Fibroblast of lung (primary cell): ENCODE results near the gene GPR150. TPM values are rescaled to one million over a fixed set of nuclear protein-coding genes. Genes with fewer than 3 reads are reported as not detected.

Experiments used
- DNase-seq, 2 donors: peaks; one replicate each; pipeline versions ENCODE4 v3.0.0 to v3.0.0-alpha.2; 2010; ENCODE audit warnings: low read depth in 2 of 2
- H2AFZ ChIP-seq: 2 replicates; pipeline ENCODE4 v1.5.1; 2012; ENCODE audit warnings: low read length, control low read depth, inconsistent platforms
- H3K27ac ChIP-seq: 2 replicates; pipeline ENCODE4 v1.5.1; 2011; ENCODE audit warnings: low read length, control low read depth; ENCODE audit not compliant: insufficient read depth
- H3K27me3 ChIP-seq: 2 replicates; pipeline ENCODE4 v1.5.1; 2011; ENCODE audit warnings: mild to moderate bottlenecking, low read length; ENCODE audit not compliant: control insufficient read depth, insufficient read depth
- H3K36me3 ChIP-seq: 2 replicates; pipeline ENCODE4 v1.5.1; 2011; ENCODE audit warnings: low read length; ENCODE audit not compliant: control insufficient read depth, insufficient read depth
- H3K4me1 ChIP-seq: 2 replicates; pipeline ENCODE4 v1.5.1; 2011; ENCODE audit warnings: low read length; ENCODE audit not compliant: control insufficient read depth, insufficient read depth; ENCODE audit errors: extremely low read depth
- H3K4me2 ChIP-seq: 2 replicates; pipeline ENCODE4 v1.5.1; 2011; ENCODE audit warnings: low read length, control low read depth; ENCODE audit not compliant: insufficient read depth; ENCODE audit errors: extremely low read depth
- H3K4me3 ChIP-seq, 4 experiments: fragments of 200-600 bp in 1 of 4; sonication (generic) in 1 of 4; replicated peaks in 1 of 4; 2 replicates each; pipeline ENCODE4 v1.5.1; 2011 to 2016; ENCODE audit warnings: low read length in 4 of 4, low read depth in 3 of 4, mild to moderate bottlenecking in 3 of 4, control low read depth in 2 of 4, inconsistent platforms in 1 of 4, mixed read lengths in 1 of 4; ENCODE audit not compliant: insufficient read depth in 1 of 4; ENCODE audit errors: control extremely low read depth in 1 of 4
- H3K79me2 ChIP-seq: 2 replicates; pipeline ENCODE4 v1.5.1; 2012; ENCODE audit warnings: mild to moderate bottlenecking, low read length, inconsistent platforms; ENCODE audit not compliant: control insufficient read depth, insufficient read depth
- H3K9ac ChIP-seq: 2 replicates; pipeline ENCODE4 v1.5.1; 2011; ENCODE audit warnings: mild to moderate bottlenecking, low read length, control low read depth; ENCODE audit not compliant: insufficient read depth
- H3K9me3 ChIP-seq: 2 replicates; pipeline ENCODE4 v1.5.1; 2012; ENCODE audit warnings: low read depth, low read length; ENCODE audit not compliant: control insufficient read depth, insufficient read depth
- H4K20me1 ChIP-seq: 2 replicates; pipeline ENCODE4 v1.5.1; 2011; ENCODE audit warnings: low read length; ENCODE audit not compliant: control insufficient read depth, insufficient read depth; ENCODE audit errors: extremely low read depth
- EZH2 ChIP-seq: IDR thresholded peaks from 2 replicates; pipeline ENCODE4 v1.5.1; 2012; ENCODE audit warnings: low read length, control low read depth, mild to moderate bottlenecking; ENCODE audit errors: missing control alignments
- polyA plus RNA-seq, 2 donors: library from polyadenylated mRNA; depleted of rRNA in 1 of 2; stranded (reverse) in 1 of 2; unstranded in 1 of 2; fragments of >200 nt; gene quantifications; 2 replicates each; pipeline ENCODE4 v1.2.1, GENCODE V29; 2011 to 2012; ENCODE audit warnings: missing spikeins in 1 of 2
- total RNA-seq: library from RNA; depleted of rRNA; stranded (reverse); fragments of >200 nt; gene quantifications from 2 replicates; pipeline ENCODE4 v1.2.1, GENCODE V29; 2014
- TF ChIP-seq, protein P1 (sequence below), 2 donors: IDR thresholded peaks in 1 of 2; conservative IDR thresholded peaks in 1 of 2; 1 replicate in 1 of 2; 2 replicates in 1 of 2; pipeline ENCODE4 v1.5.1; 2011 to 2012; ENCODE audit warnings: low read length in 2 of 2, control low read depth in 1 of 2, inconsistent platforms in 1 of 2, low read depth in 1 of 2, mild to moderate bottlenecking in 1 of 2

Gene GPR150
- total and polyA plus RNA-seq, 2 donors (not counting 1 experiment from before 2014, with no cell fraction given) = 0.33 to 0.43 TPM

DNA sequence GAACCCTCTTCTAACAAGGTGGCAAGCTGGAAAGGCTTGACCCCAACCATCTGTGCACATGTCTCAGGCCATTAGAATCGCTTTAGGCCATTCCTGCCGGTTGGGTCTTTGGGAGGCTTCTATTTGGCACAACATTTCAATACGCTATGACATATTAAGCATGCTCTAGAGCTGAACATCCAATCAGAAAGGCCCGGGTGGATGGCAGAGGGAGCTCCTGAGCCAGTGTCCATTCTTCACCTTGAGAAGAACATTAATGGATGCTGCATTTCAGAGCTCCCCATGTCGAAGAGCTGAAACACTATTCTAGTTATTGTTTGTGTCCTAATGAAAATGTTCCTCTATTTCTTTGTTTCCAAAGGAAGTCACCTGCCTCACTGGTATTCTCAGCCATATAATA is 50.1 kb downstream of the GPR150 start:
- TF ChIP-seq, protein P1, sequence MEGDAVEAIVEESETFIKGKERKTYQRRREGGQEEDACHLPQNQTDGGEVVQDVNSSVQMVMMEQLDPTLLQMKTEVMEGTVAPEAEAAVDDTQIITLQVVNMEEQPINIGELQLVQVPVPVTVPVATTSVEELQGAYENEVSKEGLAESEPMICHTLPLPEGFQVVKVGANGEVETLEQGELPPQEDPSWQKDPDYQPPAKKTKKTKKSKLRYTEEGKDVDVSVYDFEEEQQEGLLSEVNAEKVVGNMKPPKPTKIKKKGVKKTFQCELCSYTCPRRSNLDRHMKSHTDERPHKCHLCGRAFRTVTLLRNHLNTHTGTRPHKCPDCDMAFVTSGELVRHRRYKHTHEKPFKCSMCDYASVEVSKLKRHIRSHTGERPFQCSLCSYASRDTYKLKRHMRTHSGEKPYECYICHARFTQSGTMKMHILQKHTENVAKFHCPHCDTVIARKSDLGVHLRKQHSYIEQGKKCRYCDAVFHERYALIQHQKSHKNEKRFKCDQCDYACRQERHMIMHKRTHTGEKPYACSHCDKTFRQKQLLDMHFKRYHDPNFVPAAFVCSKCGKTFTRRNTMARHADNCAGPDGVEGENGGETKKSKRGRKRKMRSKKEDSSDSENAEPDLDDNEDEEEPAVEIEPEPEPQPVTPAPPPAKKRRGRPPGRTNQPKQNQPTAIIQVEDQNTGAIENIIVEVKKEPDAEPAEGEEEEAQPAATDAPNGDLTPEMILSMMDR (conservative IDR thresholded peaks at IDR 0.05 in 1 of 2, IDR thresholded peaks at IDR 0.05 in 1 of 2; ENCODE audit: low read depth in 1 of 2, low read length in 2 of 2) = no peak
- TF ChIP-seq EZH2 = no peak
- H2AFZ ChIP-seq = no peak overlapping the region
- no peak for DNase-seq
- peaks cover 15% of the 10 kb centered on the region for H3K4me1 ChIP-seq
- H3K36me3 ChIP-seq = no peaks in the 10 kb centered on the region
- no peaks in the 10 kb centered on the region for H4K20me1 ChIP-seq
- no peaks in the 10 kb centered on the region for H3K27me3 ChIP-seq
- no peak overlapping the region for H3K27ac ChIP-seq
- H3K9ac ChIP-seq = no peak overlapping the region
- H3K4me2 ChIP-seq = no peak overlapping the region
- H3K4me3 ChIP-seq = no peak overlapping the region
- no peaks in the 10 kb centered on the region for H3K9me3 ChIP-seq
- H3K79me2 ChIP-seq = no peaks in the 10 kb centered on the region

DNA sequence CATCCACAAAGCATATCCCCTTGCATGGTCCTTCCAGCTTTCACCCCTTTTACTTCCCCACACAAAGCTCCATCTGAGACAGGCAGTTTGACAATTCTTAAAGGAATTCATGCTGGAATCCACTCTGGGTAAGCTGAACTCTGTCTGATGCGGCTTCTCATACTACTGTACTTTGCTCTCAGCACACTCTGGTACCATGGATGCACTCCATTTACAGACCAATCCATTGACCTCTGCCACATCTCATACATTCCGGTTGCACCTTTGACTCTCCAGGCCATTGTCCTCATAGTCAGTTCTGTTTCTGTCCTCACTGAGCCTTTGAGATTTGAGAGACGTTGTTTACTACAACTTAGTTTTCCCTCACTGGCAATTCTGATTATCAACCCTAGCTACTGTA is 50.7 kb downstream of the GPR150 start:
- H3K27ac ChIP-seq = no peak overlapping the region
- no peak overlapping the region for H3K4me3 ChIP-seq
- peak in 1 of 2 donors; percentile 42 for DNase-seq
- no peaks in the 10 kb centered on the region for H4K20me1 ChIP-seq
- H3K27me3 ChIP-seq = no peaks in the 10 kb centered on the region
- H3K36me3 ChIP-seq = no peaks in the 10 kb centered on the region
- H3K4me2 ChIP-seq = no peak overlapping the region
- H3K79me2 ChIP-seq = no peaks in the 10 kb centered on the region
- H3K4me1 ChIP-seq = peaks cover 15% of the 10 kb centered on the region
- no peaks in the 10 kb centered on the region for H3K9me3 ChIP-seq
- H3K9ac ChIP-seq = no peak overlapping the region
- TF ChIP-seq EZH2 = no peak
- TF ChIP-seq, protein P1 (conservative IDR thresholded peaks at IDR 0.05 in 1 of 2, IDR thresholded peaks at IDR 0.05 in 1 of 2; ENCODE audit: low read depth in 1 of 2, low read length in 2 of 2) = no peak
- no peak overlapping the region for H2AFZ ChIP-seq

Other genes with a start within 250 kb of the GPR150 start
- not detected in 2 replicates for gene FAM81B, start 228.7 kb upstream of the GPR150 start, total RNA-seq
- gene FAM81B, start 228.7 kb upstream of the GPR150 start, polyA plus RNA-seq = not detected in 2 replicates
- 120 and 152 TPM in 2 replicates for gene SKIC3, start 65.1 kb upstream of the GPR150 start, total RNA-seq
- 70.8 and 105 TPM in 2 replicates for gene SKIC3, start 65.1 kb upstream of the GPR150 start, polyA plus RNA-seq
- 10.0 and 19.3 TPM in 2 replicates for gene ARSK, start 65.0 kb upstream of the GPR150 start, total RNA-seq
- 18.6 and 37.3 TPM in 2 replicates for gene ARSK, start 65.0 kb upstream of the GPR150 start, polyA plus RNA-seq
- gene RFESD, start 26.7 kb downstream of the GPR150 start, total RNA-seq = 3.1 and 4.8 TPM in 2 replicates
- 2.7 TPM in 2 replicates for gene RFESD, start 26.7 kb downstream of the GPR150 start, polyA plus RNA-seq
- 0.51 and 0.66 TPM in 2 replicates for gene SPATA9, start 62.9 kb downstream of the GPR150 start, total RNA-seq
- gene SPATA9, start 62.9 kb downstream of the GPR150 start, polyA plus RNA-seq = 0.75 and 1.7 TPM in 2 replicates
- 222 and 337 TPM in 2 replicates for gene RHOBTB3, start 111.2 kb downstream of the GPR150 start, total RNA-seq
- 188 and 338 TPM in 2 replicates for gene RHOBTB3, start 111.2 kb downstream of the GPR150 start, polyA plus RNA-seq
- 54.2 and 91.8 TPM in 2 replicates for gene GLRX, start 202.6 kb downstream of the GPR150 start, total RNA-seq
- gene GLRX, start 202.6 kb downstream of the GPR150 start, polyA plus RNA-seq = 277 and 429 TPM in 2 replicates